Suprapubic skin (tissue), 4 donors: ENCODE measurements around the gene HOXA4. TPM values are rescaled to one million over a fixed set of nuclear protein-coding genes. Genes with fewer than 3 reads are reported as not detected.

Source experiments
- DNase-seq, 2 donors: peaks; one replicate each; pipeline ENCODE4 v3.0.0-alpha.2; 2019; ENCODE audit warnings: low spot score in 2 of 2
- H3K27ac ChIP-seq: fragments of 200-600 bp; sonication (generic); one replicate; pipeline ENCODE4 v1.5.1; 2019
- H3K27me3 ChIP-seq: fragments of 200-600 bp; sonication (generic); one replicate; pipeline ENCODE4 v1.5.1; 2019
- H3K36me3 ChIP-seq: fragments of 200-600 bp; sonication (generic); one replicate; pipeline ENCODE4 v1.5.1; 2019
- H3K4me1 ChIP-seq: fragments of 200-600 bp; sonication (generic); one replicate; pipeline ENCODE4 v1.5.1; 2019
- H3K4me3 ChIP-seq: fragments of 200-600 bp; sonication (generic); one replicate; pipeline ENCODE4 v1.5.1; 2019; ENCODE audit warnings: mild to moderate bottlenecking
- H3K9me3 ChIP-seq: fragments of 200-600 bp; sonication (generic); one replicate; pipeline ENCODE4 v1.5.1; 2019
- CTCF ChIP-seq, 2 donors: fragments of 200-600 bp in 1 of 2; fragments of 450-650 bp in 1 of 2; sonication (generic) in 1 of 2; IDR thresholded peaks; one replicate each; pipeline ENCODE4 v1.5.1; 2016 to 2019; ENCODE audit warnings: antibody characterized with exemption in 2 of 2, mild to moderate bottlenecking in 1 of 2, moderate library complexity in 1 of 2
- EP300 ChIP-seq: sonication (generic); formaldehyde crosslinking; IDR thresholded peaks from one replicate; pipeline ENCODE4 v1.6.1; 2017; ENCODE audit warnings: antibody characterized with exemption
- POLR2A ChIP-seq, 2 donors: fragments of 450-650 bp; IDR thresholded peaks; one replicate each; pipeline ENCODE4 v1.6.1; 2017; ENCODE audit warnings: antibody characterized with exemption in 2 of 2, mild to moderate bottlenecking in 2 of 2, moderate library complexity in 2 of 2
- POLR2AphosphoS5 ChIP-seq, 3 donors: sonication (generic); formaldehyde crosslinking; IDR thresholded peaks; one replicate each; pipeline ENCODE4 v1.6.1; 2017; ENCODE audit warnings: antibody characterized with exemption in 3 of 3
- WGBS: methylation state at CpG from one replicate; pipeline ENCODE4 v1.1.5; 2018; 5-methylcytosine and 5-hydroxymethylcytosine counted together
- total RNA-seq, 4 donors: library from RNA; depleted of rRNA; stranded (reverse); fragments of >200 nt; gene quantifications; one replicate each; pipeline ENCODE4 v1.1.0, GENCODE V29; 2016

HOXA4 gene
- total RNA-seq, 4 donors from 2014 or later: 1.8 to 4.7 (median 2.5) TPM

GRCh38 chr7:27118580-27118979 lies 12.0 kb downstream of the HOXA4 start:
- H3K4me1 ChIP-seq: peaks cover 16% of the 10 kb centered on the region

GRCh38 chr7:27117887-27118491 lies 12.6 kb downstream of the HOXA4 start:
- Histone ChIP-seq H3K4me1 (peaks cover 22% of the 10 kb centered on the region), H3K27ac (no peak overlapping the region), H3K27me3 (no peaks in the 10 kb centered on the region), H3K4me3 (peak overlapping the region; percentile 3), H3K36me3 (no peaks in the 10 kb centered on the region), H3K9me3 (no peaks in the 10 kb centered on the region)
- TF ChIP-seq CTCF (IDR thresholded peaks at IDR 0.05) (no peak), POLR2AphosphoS5 (IDR thresholded peaks at IDR 0.05) (no peak), POLR2A (IDR thresholded peaks at IDR 0.05) (no peak), EP300 (no peak)
- WGBS: 90% methylated on average over 19 of the region's 19 CpGs
- no peak for DNase-seq

More at GRCh38 chr7:27118580-27118979, 12.0 kb downstream of the HOXA4 start:
- no peak for DNase-seq
- Histone ChIP-seq H3K36me3 (no peaks in the 10 kb centered on the region), H3K9me3 (no peaks in the 10 kb centered on the region), H3K27ac (no peak overlapping the region), H3K4me3 (no peak overlapping the region), H3K27me3 (no peaks in the 10 kb centered on the region)
- WGBS: 80% methylated on average over 3 of the region's 3 CpGs
- TF ChIP-seq POLR2A (IDR thresholded peaks at IDR 0.05): no peak
- no peak for TF ChIP-seq CTCF (IDR thresholded peaks at IDR 0.05)
- TF ChIP-seq POLR2AphosphoS5 (IDR thresholded peaks at IDR 0.05): no peak
- TF ChIP-seq EP300: no peak

GRCh38 chr7:27116962-27117886 lies 13.3 kb downstream of the HOXA4 start:
- Histone ChIP-seq H3K9me3 (no peaks in the 10 kb centered on the region), H3K36me3 (no peaks in the 10 kb centered on the region), H3K4me1 (peaks cover 30% of the 10 kb centered on the region), H3K4me3 (peak overlapping the region; percentile 3), H3K27ac (no peak overlapping the region), H3K27me3 (no peaks in the 10 kb centered on the region)
- TF ChIP-seq EP300: no peak
- no peak for TF ChIP-seq CTCF (IDR thresholded peaks at IDR 0.05)
- no peak for TF ChIP-seq POLR2AphosphoS5 (IDR thresholded peaks at IDR 0.05)
- TF ChIP-seq POLR2A (IDR thresholded peaks at IDR 0.05): no peak
- no peak for DNase-seq
- 81% methylated on average over 12 of the region's 12 CpGs for WGBS

- no peaks in the 10 kb centered on the region for H3K27me3 ChIP-seq
- peaks cover 31% of the 10 kb centered on the region for H3K4me1 ChIP-seq
- peak overlapping the region; percentile 36 for H3K4me3 ChIP-seq
- whole genome bisulfite sequencing: 79% methylated on average over 20 of the region's 20 CpGs
- H3K36me3 ChIP-seq: no peaks in the 10 kb centered on the region
- DNase-seq: no peak
- H3K27ac ChIP-seq: peak overlapping the region; percentile 64
- TF ChIP-seq EP300: no peak
- no peak for TF ChIP-seq POLR2AphosphoS5 (IDR thresholded peaks at IDR 0.05)
- no peak for TF ChIP-seq POLR2A (IDR thresholded peaks at IDR 0.05)
- no peak for TF ChIP-seq CTCF (IDR thresholded peaks at IDR 0.05)
- no peaks in the 10 kb centered on the region for H3K9me3 ChIP-seq
Measured at GRCh38 chr7:27116031-27116961, 14.3 kb downstream of the HOXA4 start.
